ENCODE data around the gene KRTAP10-4. TPM values are rescaled to one million over a fixed set of nuclear protein-coding genes. Genes with fewer than 3 reads are reported as not detected.
"Not testable (repeated sequence)": the region's sequence is repeated elsewhere in the genome, so short reads cannot be mapped to it uniquely, and the experiment has no call there.

KRTAP10-4 gene
- total RNA-seq, 2 experiments from 2014 or later = not detected

DNA sequence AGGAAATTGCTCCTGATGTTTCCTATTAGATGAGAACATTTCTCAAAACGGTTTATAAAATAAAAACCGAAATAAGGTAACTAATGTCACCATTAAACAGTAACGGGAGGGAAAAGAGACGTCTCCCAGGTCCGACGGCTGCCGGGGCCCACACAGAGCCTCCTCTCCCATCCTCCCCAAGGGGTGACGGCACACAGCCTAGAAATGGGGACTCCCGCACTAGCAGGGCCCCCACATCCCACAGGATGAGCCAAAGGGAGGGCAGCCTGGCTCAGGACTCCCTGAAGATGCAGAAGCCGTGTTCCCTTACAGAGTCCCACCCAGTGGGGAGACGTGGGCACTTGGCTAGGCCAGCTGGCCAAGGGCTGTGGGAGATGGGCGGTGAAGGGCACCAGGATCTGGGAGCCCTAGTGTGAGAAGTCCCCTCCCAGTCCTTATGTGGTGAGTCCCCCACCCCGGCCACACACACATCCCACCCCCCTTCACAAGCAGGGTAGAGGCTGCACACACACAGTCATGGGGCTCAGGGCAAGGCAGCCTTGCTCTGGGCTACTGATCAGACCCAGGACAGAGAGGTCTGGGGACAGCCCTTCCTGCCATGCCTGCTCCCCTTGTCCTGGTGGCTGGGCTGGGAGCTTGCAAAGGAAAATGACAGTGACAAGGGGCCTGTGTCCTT lies 18.2 kb upstream of the KRTAP10-4 start:
- ChIA-PET CTCF (no interaction called here), POLR2A (no interaction called here)
- no peak for DNase-seq
- Mint-ChIP-seq H3K36me3 (no peaks in the 10 kb centered on the region), H3K9me3 (peaks cover 9% of the 10 kb centered on the region), H3K4me3 (no peak overlapping the region), H3K27ac (no peak overlapping the region), H3K27me3 (no peaks in the 10 kb centered on the region), H3K4me1 (ENCODE audit: low read depth) (no peaks in the 10 kb centered on the region)
- intact Hi-C loops (cut with micrococcal nuclease) = no loop called here

DNA sequence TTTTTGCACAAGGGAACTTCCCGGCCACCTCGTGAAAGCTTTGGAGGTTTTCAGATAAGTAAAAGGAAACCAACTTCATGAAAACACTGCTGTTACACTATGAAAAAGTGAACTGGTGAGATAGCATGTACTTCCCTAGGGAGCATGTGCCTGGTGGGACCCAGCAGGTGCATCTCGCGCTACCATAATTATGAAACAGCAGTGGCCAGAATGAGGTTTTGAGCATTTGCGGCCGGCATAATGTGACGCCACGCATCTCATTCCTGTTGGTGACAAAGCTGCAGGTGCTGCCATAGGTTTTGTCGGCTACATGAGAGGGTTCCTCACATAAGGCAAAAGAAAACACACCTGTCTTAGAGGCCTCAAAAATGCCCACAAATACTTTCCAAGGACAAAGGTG lies 16.6 kb upstream of the KRTAP10-4 start:
- H3K27ac Mint-ChIP-seq = no peak overlapping the region
- no peak for DNase-seq
- no peaks in the 10 kb centered on the region for H3K36me3 Mint-ChIP-seq
- H3K4me1 Mint-ChIP-seq (ENCODE audit: low read depth) = no peaks in the 10 kb centered on the region
- intact Hi-C loops (cut with micrococcal nuclease) = no loop called here
- H3K4me3 Mint-ChIP-seq = no peak overlapping the region
- H3K9me3 Mint-ChIP-seq = peaks cover 17% of the 10 kb centered on the region
- POLR2A ChIA-PET = no interaction called here
- CTCF ChIA-PET = no interaction called here
- H3K27me3 Mint-ChIP-seq = no peaks in the 10 kb centered on the region

DNA sequence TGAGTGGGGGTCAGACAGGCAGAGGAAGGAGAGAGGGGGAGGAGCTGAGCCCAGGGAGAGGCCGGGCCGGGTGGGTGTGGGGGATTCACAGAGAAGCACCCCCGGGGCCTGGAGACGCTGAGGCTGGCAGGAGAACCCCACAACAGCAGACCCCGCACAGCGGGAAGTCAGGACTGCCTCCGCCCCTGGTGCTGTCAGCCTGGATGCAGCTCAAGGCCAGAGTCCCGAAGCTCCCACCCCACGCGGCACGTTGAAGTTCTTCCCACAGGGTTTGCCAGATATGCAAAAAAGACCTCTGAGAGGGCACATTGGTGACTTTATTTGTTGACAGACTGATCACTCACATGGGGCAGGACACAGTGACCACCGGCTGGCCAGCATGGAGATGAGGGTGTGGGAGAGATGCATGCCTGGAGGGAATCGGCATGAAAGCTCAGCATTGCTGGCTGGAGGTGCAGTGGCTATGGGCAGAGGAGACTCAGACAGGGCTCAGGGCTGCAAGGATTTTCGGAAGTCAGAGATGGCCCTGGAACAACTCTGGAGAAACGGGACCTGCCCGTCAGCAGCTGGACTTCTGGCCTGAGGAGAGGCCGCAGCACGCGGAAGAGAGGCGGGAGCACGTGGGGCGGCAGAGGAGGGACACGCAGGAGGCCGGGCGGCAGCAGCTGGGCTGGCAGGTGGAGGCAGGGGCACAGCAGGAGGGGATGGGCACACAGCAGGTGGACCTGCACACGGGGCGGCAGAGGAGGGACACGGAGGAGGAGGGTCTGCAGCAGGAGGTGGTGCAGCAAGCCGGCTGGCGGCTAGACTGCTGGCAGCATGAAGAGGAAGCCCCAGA lies 15.8 kb upstream of the KRTAP10-4 start:
- H3K27me3 Mint-ChIP-seq = no peaks in the 10 kb centered on the region
- H3K9me3 Mint-ChIP-seq = peaks cover 25% of the 10 kb centered on the region
- peaks cover 2% of the 10 kb centered on the region for H3K36me3 Mint-ChIP-seq
- intact Hi-C loops (cut with micrococcal nuclease) = no loop called here
- no peaks in the 10 kb centered on the region for H3K4me1 Mint-ChIP-seq (ENCODE audit: low read depth)
- no peak for DNase-seq
- H3K27ac Mint-ChIP-seq = no peak overlapping the region
- POLR2A ChIA-PET = no interaction called here
- H3K4me3 Mint-ChIP-seq = no peak overlapping the region
- CTCF ChIA-PET = no interaction called here

DNA sequence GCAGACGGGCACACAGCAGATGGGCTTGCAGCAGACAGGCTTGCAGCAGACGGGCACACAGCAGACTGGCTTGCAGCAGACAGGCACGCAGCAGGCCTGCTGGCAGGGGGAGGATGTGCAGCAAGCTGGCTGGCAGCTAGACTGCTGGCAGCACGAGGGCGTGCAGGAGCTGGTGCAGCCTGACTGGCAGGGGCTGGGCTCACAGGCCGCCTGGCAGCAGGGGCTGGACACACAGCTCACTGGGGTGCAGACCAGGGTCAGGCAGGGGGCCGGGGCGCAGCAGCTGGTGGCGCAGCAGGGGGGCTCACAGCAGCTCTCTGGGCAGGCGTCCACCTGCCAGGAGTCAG lies 15.2 kb upstream of the KRTAP10-4 start:
- POLR2A ChIA-PET; CTCF ChIA-PET; H3K4me1 Mint-ChIP-seq (ENCODE audit: low read depth); H3K27ac Mint-ChIP-seq; H3K4me3 Mint-ChIP-seq; H3K36me3 Mint-ChIP-seq; intact Hi-C loops (cut with micrococcal nuclease); H3K27me3 Mint-ChIP-seq; DNase-seq: not testable (repeated sequence)
- H3K9me3 Mint-ChIP-seq = peaks cover 26% of the 10 kb centered on the region

DNA sequence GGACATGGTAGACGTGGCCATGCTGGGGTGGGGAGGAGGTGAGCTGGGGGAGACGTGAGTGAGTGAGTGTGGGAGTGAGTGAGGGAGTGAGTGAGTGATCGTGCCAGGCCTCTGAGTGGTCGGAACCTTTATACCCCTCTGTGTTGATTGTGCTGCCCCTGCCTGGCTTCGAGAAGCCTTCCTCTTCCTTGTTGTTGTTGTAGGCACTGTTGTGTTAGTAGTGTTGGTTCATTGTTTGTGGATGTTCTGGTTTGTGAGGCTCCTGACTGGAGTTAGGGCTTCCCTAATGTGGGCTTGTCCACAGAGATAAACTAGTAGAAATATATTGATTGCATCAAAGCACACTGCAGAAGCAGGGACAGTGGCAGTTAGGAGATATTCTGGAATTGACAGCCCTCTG lies 14.8 kb upstream of the KRTAP10-4 start, which contains the start of gene KRTAP10-3:
TSS of gene KRTAP10-3 (minus strand) at position 101 of the 400 bp plus-strand sequence. CDS start at position 21, 80 bp downstream.
- H3K4me3 Mint-ChIP-seq = no peak within 1 kb of the TSS
- DNase-seq = no peak
- H3K36me3 Mint-ChIP-seq = peaks cover 2% of the 10 kb centered on the region
- no peaks in the 10 kb centered on the region for H3K4me1 Mint-ChIP-seq (ENCODE audit: low read depth)
- POLR2A ChIA-PET = no interaction called here
- no peak within 1 kb of the TSS for H3K27ac Mint-ChIP-seq
- intact Hi-C loops (cut with micrococcal nuclease) = no loop called here
- H3K27me3 Mint-ChIP-seq = no peaks in the 10 kb centered on the region
- H3K9me3 Mint-ChIP-seq = peaks cover 24% of the 10 kb centered on the region
- CTCF ChIA-PET = no interaction called here

DNA sequence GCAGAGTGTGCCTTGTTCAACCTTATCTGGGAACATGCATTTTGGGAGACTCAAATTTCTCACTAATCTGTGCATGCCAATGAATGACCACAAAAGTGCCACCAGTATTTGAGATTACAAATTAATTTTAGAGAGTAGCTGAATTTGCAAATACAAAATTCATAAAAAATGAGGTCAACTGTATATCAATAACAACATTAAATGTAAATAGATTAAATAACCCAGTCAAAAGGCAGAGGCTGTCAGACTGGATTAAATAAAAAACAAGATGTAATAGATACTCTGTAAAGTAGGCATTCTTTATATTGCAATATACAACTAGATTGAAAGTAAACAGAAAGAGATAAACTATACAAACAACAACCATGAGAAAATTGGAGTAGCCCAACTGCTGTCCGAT lies 9.4 kb upstream of the KRTAP10-4 start:
- Mint-ChIP-seq H3K27me3 (no peaks in the 10 kb centered on the region), H3K36me3 (peaks cover 2% of the 10 kb centered on the region), H3K27ac (no peak overlapping the region), H3K9me3 (peaks cover 24% of the 10 kb centered on the region), H3K4me3 (no peak overlapping the region), H3K4me1 (ENCODE audit: low read depth) (peaks cover 10% of the 10 kb centered on the region)
- no peak for DNase-seq
- ChIA-PET POLR2A (no interaction called here), CTCF (interaction anchor here (1.0 kb wide), 1 partner anchor 230 kb away, joined by 3 read pairs; no protein-coding TSS in a partner anchor)
- intact Hi-C loops (cut with micrococcal nuclease) = no loop called here

- H3K27me3 Mint-ChIP-seq = no peaks in the 10 kb centered on the region
- DNase-seq = no peak
- peaks cover 10% of the 10 kb centered on the region for H3K4me1 Mint-ChIP-seq (ENCODE audit: low read depth)
- H3K4me3 Mint-ChIP-seq = no peak overlapping the region
- H3K9me3 Mint-ChIP-seq = peaks cover 22% of the 10 kb centered on the region
- POLR2A ChIA-PET = no interaction called here
- peaks cover 2% of the 10 kb centered on the region for H3K36me3 Mint-ChIP-seq
- intact Hi-C loops (cut with micrococcal nuclease) = no loop called here
- CTCF ChIA-PET = no interaction called here
- peak overlapping the region; percentile 1 for H3K27ac Mint-ChIP-seq
Observed at GRCh38 chr21:44564886-44565598, 8.5 kb upstream of the KRTAP10-4 start.

GRCh38 chr21:44566403-44566802 lies 7.1 kb upstream of the KRTAP10-4 start:
- POLR2A ChIA-PET = no interaction called here
- no peak for DNase-seq
- Mint-ChIP-seq H3K4me3 (no peak overlapping the region), H3K9me3 (peaks cover 14% of the 10 kb centered on the region), H3K36me3 (peaks cover 2% of the 10 kb centered on the region), H3K4me1 (ENCODE audit: low read depth) (peaks cover 10% of the 10 kb centered on the region), H3K27me3 (no peaks in the 10 kb centered on the region), H3K27ac (no peak overlapping the region)
- intact Hi-C loops (cut with micrococcal nuclease) = no loop called here
- CTCF ChIA-PET = no interaction called here

DNA sequence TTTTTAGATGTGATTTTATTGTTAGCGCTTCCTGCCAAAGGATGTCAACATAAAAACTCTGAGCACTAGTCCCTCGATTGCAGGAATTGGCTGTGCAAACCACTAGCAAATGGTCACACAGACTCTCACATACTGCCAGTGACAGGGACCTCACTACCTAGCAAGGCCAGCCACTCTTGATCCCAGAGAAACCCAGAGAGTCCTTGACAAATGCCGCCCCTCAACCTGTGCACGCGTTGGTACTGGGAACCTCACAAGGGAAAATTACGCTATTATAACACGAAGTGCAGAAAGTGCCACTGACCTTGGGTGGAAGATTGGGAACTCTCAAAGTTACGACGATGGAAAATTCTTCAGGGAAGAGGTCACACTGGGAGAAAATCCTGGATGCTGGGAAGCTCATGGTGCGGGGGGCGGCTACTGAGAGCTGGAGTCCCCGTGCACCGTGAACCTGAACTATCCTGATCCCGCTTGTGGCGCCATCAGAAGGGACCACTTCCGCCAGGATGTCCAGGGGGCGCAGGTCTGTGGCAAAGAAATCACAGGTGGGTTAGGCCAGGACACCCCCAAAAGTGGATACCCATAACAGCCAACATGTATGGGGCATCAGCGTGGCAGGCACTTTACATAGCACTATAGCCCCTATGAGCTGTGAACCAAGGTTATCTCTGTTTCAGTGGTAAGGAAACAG lies 5.9 kb upstream of the KRTAP10-4 start:
- peaks cover 6% of the 10 kb centered on the region for H3K9me3 Mint-ChIP-seq
- H3K27ac Mint-ChIP-seq = no peak overlapping the region
- H3K4me3 Mint-ChIP-seq = no peak overlapping the region
- no peaks in the 10 kb centered on the region for H3K36me3 Mint-ChIP-seq
- ChIA-PET POLR2A (no interaction called here), CTCF (interaction anchor here (0.6 kb wide), 1 partner anchor 31 kb away, joined by 5 read pairs; no protein-coding TSS in a partner anchor)
- intact Hi-C loops (cut with micrococcal nuclease) = no loop called here
- H3K27me3 Mint-ChIP-seq = no peaks in the 10 kb centered on the region
- DNase-seq = no peak
- H3K4me1 Mint-ChIP-seq (ENCODE audit: low read depth) = peaks cover 10% of the 10 kb centered on the region

GRCh38 chr21:44568261-44568660 lies 5.3 kb upstream of the KRTAP10-4 start:
- H3K9me3 Mint-ChIP-seq = peaks cover 4% of the 10 kb centered on the region
- no peaks in the 10 kb centered on the region for H3K27me3 Mint-ChIP-seq
- H3K4me1 Mint-ChIP-seq (ENCODE audit: low read depth) = peaks cover 10% of the 10 kb centered on the region
- no peak overlapping the region for H3K27ac Mint-ChIP-seq
- H3K4me3 Mint-ChIP-seq = no peak overlapping the region
- intact Hi-C loops (cut with micrococcal nuclease) = no loop called here
- no peak for DNase-seq
- ChIA-PET CTCF (interaction anchor here (0.6 kb wide), 1 partner anchor 32 kb away, joined by 5 read pairs; no protein-coding TSS in a partner anchor), POLR2A (no interaction called here)
- no peaks in the 10 kb centered on the region for H3K36me3 Mint-ChIP-seq

DNA sequence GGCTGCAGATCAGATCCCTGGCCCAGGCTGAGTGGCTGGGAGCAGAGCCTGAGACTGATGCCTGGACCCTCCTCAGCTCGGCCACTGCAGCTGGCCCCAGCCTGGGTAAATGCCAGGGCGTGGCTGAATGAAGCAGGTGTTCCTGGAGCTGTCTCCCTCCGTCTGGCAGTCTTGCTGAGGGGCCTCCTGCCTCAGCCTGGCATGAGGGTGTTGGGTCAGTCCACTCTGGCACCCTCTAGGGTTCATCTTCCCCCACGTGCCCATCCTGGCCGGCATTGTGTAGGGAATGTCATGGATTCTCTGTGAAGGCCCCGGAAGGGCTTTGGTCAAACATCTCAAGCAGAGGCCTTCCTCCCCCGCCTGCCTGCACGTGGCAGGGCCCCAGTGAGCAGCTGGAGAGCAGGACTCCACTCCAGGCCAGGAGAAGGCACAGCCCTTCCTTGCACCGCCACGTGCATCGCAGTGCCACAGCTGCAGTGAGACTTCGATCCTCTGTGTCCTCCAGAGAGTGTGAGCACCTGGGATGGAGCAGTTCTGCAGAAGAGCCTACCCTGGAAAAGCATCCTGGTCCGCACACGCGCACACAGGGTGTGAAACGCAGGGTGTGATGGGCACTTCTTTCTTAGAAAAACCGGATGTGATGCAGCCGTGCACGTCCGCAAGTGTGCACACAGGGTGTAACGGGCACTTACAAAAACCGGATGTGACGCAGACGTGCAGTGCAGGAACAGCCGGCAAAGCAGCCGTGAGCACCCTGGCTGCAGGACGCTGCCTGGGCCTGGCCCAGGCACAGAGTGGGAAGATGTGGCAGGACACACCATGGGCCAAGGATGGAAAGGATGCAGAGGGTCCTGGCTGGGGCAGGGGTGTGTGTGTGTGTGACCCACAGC lies 4.6 kb upstream of the KRTAP10-4 start:
- ChIA-PET CTCF (no interaction called here), POLR2A (no interaction called here)
- DNase-seq = no peak
- H3K27ac Mint-ChIP-seq = no peak overlapping the region
- intact Hi-C loops (cut with micrococcal nuclease) = no loop called here
- H3K4me3 Mint-ChIP-seq = no peak overlapping the region
- H3K4me1 Mint-ChIP-seq (ENCODE audit: low read depth) = peaks cover 10% of the 10 kb centered on the region
- H3K36me3 Mint-ChIP-seq = no peaks in the 10 kb centered on the region
- no peaks in the 10 kb centered on the region for H3K27me3 Mint-ChIP-seq
- peaks cover 3% of the 10 kb centered on the region for H3K9me3 Mint-ChIP-seq

All from activated CD4-positive, alpha-beta memory T cell treated with anti-CD3 and anti-CD28 coated beads for 36 hours (primary cell).